SH-SY5Y (cell line): ENCODE measurements around the gene SLC8A2.

ENCODE experiments used
- GATA2 ChIP-seq: IDR thresholded peaks from 2 replicates; pipeline ENCODE4 v1.6.1; 2011; ENCODE audit warnings: mild to moderate bottlenecking, low read depth, low read length
- GATA3 ChIP-seq: IDR thresholded peaks from 2 replicates; pipeline ENCODE4 v1.6.1; 2011; ENCODE audit warnings: low read depth, mild to moderate bottlenecking, low read length, moderate library complexity

The SLC8A2 gene

GRCh38 chr19:47430041-47430802 is 41.5 kb downstream of the SLC8A2 start:
- no peak for TF ChIP-seq GATA2
- TF ChIP-seq GATA3 = no peak

DNA sequence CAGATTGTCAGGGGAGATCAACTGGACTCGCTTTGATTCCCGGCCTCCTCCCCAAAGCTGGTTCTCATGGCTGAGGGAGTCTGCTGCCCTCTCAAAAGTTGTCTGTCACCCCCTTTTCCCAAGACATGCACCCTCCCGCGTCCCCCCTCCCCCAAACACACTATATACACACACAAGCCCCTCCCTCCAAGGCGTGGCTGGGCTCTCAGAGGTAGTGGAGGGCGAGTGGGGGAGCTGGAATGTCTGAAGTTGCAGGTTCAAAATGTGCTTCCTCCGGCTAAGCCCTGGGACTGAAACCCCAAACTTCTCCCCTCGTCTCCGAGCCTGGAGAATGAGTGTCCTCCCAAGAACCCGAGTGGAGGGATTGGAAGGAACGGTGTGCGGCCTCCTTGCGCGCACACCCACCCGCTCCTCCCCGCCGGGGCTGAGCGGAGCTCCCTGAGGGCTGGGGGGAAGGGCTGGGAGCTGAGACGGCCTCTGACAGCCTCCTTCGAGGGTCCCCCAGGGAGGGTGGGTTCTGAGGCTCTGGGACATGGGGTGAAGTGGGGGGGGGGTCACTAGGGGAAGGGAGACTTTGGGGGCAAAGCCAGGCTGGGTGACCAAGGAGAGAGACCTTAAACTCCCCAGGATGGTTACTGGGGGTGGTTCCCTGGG is 42.4 kb downstream of the SLC8A2 start:
- TF ChIP-seq GATA3 = no peak
- no peak for TF ChIP-seq GATA2

DNA sequence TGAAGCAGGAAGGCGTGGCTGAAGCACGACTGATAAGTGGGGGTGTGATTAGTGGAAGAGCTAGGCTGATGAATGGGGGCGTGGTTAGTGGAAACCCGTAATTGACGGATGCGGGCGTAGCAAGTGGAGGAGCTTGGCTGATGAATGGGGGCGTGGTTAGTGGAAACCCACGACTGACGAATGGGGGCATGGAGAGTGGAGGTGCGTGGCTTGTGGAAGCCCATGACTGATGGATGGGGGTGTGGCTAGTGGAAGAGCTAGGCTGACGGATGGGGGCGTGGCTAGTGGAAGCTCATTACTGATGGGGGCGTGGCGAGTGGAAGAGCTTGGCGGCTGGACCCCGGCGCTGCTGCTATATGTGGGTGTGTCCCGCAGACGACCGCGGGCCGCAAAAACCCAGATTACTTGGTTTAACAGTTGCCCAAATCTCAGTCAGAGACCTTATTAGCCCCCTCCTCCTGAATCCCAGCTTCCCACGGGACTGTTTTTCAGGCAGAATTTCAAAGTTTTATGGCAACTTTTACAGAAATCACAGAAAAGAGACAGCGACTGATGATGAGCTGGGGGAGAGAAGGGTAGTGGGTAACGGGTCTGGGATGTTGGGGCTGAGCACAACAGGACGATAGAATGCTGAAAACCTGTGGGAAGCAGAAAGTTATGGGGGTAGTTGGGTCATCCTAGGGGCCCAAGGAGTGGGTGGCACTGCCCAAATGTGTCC is 43.4 kb downstream of the SLC8A2 start:
- TF ChIP-seq GATA2 (no peak), GATA3 (no peak)

DNA sequence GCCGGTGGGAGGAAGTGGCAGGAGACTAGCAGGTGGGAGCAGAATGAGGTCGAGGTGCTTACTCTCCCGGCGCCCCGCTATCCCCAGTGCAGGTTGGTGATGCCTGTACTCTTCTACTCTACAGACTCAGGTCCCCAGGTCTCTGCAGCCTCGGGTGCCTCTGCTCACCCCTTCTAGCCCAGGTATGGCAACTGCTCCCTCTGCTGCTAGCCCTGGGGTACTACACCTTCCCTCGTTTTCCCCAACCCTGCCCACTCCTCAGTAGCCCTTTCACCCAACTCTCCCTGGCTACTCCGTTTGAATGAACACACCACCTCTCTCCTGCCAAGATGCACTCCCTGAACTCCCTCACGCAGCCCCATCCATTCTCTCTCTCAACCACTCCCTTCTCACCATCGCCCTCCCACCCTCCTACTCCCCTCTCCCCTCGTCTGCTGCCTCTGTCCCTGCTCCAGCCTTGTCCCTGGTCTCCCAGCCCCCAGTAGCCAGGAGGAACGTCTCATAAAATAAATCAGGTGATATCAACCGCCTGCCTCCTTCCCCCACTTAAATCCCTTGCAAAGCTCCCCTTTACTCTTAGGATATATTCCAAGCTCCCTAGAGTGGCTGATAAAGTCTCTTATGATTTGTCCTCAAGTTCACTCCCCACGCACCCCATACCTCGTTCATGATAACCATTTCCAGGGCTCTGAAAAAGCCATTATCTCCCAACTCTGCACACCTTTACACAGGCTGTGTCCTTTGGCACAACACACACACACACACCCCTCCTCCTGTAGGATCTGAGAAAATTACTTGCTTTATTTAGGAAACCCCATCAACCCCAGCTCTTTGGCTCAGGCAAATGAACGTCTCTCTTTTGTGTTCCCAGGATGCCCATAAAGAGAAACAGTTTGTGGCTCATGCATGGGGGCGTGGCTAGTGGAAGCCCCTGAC is 44.2 kb downstream of the SLC8A2 start:
- TF ChIP-seq GATA3 (no peak), GATA2 (no peak)

DNA sequence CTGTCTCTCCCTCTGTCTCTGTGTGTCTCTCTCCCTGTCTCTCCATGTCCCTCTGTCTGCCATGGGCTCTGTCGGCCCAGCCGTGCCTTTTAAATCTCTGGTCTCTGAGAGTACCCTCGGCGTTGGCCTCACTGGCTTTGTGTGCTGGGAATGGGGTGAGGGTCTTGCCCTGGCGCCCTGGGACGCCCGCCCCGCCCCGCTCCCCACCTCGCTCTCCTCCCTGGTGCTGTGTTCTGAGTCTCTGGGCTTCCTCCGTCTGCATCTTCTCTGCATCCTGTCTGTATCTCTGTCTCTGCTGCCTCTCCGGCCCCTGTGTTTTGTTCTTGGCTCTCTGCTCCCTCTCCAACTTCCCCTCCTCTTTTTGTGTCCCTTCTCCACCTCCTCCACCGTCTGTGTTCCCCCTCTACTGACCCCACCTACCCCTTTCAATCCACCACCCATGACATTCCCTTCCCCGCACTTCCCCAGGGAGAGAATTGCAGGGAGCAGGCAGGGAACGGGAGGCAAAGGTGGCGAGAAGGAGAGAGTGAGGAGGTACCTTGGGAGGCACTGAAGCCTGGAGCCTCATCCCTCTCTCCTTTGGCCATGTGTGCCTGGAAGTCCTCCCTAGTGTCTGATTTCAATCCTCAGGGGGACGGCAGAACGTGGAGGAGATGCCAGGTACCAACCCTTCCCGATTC is 48.4 kb downstream of the SLC8A2 start:
- no peak for TF ChIP-seq GATA2
- no peak for TF ChIP-seq GATA3

DNA sequence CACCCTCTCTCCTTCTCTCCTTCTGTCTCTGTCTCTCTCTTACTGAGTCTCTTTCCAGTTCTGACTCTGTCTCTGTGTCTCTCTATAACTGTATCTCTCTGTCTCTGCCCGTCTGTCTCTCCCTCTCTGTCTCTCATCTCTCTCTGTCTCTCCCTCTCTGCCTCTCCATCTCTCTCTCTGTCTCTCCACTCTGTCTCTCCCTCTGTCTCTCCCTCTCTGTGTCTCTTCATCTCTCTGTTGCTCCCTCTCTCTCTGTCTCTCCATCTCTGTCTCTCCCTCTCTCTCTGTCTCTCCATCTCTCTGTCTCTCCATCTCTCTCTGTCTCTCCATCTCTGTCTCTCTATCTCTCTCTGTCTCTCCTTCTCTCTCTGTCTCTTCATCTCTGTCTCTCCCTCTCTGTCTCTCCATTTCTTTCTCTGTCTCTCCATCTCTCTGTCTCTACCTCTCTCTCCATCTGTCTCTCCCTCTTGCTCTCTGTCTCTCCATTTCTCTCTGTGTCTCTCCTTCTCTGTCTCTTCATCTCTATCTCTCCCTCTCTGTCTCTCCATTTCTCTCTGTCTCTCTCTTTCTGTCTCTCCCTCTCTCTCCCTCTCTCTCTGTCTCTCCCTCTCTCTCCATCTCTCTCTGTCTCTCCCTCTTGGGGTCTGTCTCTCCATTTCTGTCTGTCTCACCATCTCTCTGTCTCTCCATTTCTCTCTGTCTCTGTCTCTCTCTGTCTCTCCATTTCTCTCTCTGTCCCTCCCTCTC is 49.1 kb downstream of the SLC8A2 start:
- TF ChIP-seq GATA2 = no peak
- no peak for TF ChIP-seq GATA3

DNA sequence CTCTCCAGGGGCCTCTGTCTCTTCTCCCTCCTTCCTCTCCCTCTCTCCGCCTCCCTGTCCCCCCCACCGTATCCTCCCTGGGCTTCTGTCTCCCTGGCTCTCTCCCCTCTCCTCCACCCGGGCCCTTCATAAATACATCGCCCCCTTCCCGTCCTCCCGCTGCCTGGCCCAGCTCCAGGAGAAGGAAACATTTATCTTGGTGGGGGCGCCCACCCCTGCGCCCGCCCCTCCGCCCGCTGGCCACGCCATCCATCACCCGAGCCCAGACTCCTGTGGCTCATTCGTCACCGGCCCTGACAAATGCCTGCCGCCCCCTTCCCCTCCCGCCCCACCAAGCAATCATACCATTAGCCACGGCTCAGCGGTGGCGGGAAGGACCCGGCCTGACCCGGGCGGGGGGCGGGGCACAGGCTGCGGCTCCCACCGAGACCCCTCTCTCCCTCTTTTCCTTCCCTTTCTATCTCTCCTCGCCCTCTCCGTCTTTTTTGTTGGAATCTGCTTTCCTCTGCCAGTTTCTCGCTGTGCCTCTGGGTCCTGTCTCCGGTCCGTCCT is 49.8 kb downstream of the SLC8A2 start:
- TF ChIP-seq GATA3 (no peak), GATA2 (no peak)

GRCh38 chr19:47421244-47421786 is 50.4 kb downstream of the SLC8A2 start:
- no peak for TF ChIP-seq GATA2
- TF ChIP-seq GATA3 = no peak

- TF ChIP-seq GATA2 (no peak), GATA3 (no peak)
Observed at GRCh38 chr19:47419789-47420188, 51.9 kb downstream of the SLC8A2 start.

GRCh38 chr19:47419030-47419783 is 52.5 kb downstream of the SLC8A2 start, which contains the start of gene MEIS3:
Gene MEIS3 (minus strand): TSS chr19:47419527. CDS start chr19:47419081, 446 bp downstream.
- no peak for TF ChIP-seq GATA3
- TF ChIP-seq GATA2 = no peak

DNA sequence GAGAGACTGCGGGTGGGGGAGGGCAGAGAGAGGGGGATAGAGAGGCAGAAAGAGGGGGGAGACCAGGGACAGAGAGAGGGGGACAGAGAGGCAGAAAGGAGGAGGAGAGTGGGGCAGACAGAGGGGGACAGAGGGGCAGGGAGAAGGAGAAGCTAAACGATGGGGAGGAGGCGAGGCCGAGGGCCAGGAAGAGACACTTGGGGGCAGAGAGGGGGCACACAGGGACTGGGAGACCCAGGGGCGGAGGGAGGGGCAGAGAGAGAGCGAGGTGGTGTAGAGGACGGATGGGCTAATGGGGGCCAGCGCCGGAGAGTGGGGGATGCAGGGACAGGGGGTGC is 53.0 kb downstream of the SLC8A2 start:
- TF ChIP-seq GATA2 (no peak), GATA3 (no peak)
